OCI-LY1 (cell line): Measurements from ENCODE around the gene LAMA5.

Experiments
- EZH2 ChIP-seq: fragments of 200-600 bp; sonication (generic), shearing (Covaris generic); IDR thresholded peaks from 2 replicates; pipeline ENCODE4 v1.8.0; 2017; ENCODE audit warnings: borderline replicate concordance, mixed run types, mild to moderate bottlenecking, antibody characterized with exemption, low read length, moderate library complexity, mixed read lengths
- TF ChIP-seq, protein P1 (sequence below): fragments of 200-600 bp; sonication (generic), shearing (Covaris generic); IDR thresholded peaks from 2 replicates; pipeline ENCODE4 v1.5.1; 2017; ENCODE audit warnings: mild to moderate bottlenecking, antibody characterized with exemption, low read length, moderate library complexity, mixed read lengths

DNA sequence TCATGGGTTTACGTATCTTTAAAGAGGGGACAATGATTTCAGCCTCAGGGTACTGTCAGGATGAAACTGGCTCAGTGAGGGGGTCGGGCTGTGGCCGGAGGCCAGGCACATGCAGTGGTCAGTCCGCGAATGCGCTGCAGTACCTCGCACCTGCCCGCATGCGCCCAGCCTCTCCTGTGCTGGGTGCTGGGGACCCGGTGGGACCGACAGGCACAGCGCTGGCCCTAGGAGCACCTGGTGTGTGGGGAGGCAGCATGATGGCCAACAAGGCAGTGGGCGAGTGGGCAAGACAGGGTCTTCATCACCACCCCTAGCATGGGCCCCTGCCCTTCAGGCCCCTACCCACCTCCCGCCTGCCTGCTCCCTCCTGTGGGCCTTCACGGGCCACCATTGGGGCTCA is 40.9 kb upstream of the LAMA5 start:
- TF ChIP-seq, protein P1, sequence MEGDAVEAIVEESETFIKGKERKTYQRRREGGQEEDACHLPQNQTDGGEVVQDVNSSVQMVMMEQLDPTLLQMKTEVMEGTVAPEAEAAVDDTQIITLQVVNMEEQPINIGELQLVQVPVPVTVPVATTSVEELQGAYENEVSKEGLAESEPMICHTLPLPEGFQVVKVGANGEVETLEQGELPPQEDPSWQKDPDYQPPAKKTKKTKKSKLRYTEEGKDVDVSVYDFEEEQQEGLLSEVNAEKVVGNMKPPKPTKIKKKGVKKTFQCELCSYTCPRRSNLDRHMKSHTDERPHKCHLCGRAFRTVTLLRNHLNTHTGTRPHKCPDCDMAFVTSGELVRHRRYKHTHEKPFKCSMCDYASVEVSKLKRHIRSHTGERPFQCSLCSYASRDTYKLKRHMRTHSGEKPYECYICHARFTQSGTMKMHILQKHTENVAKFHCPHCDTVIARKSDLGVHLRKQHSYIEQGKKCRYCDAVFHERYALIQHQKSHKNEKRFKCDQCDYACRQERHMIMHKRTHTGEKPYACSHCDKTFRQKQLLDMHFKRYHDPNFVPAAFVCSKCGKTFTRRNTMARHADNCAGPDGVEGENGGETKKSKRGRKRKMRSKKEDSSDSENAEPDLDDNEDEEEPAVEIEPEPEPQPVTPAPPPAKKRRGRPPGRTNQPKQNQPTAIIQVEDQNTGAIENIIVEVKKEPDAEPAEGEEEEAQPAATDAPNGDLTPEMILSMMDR = no peak
- no peak for TF ChIP-seq EZH2
